GM19351 (cell line): Measurements from ENCODE around the gene IZUMO3.
"Not testable (repeated sequence)": the region's sequence is repeated elsewhere in the genome, so short reads cannot be mapped to it uniquely, and the experiment has no call there.

Source experiments
- ATAC-seq: cut with Tn5 transposase; IDR thresholded peaks from one replicate; pipeline ENCODE4 v1.9.1; 2021; ENCODE audit warnings: mild to moderate bottlenecking, moderate library complexity; ENCODE audit not compliant: unreplicated experiment

IZUMO3 gene

DNA sequence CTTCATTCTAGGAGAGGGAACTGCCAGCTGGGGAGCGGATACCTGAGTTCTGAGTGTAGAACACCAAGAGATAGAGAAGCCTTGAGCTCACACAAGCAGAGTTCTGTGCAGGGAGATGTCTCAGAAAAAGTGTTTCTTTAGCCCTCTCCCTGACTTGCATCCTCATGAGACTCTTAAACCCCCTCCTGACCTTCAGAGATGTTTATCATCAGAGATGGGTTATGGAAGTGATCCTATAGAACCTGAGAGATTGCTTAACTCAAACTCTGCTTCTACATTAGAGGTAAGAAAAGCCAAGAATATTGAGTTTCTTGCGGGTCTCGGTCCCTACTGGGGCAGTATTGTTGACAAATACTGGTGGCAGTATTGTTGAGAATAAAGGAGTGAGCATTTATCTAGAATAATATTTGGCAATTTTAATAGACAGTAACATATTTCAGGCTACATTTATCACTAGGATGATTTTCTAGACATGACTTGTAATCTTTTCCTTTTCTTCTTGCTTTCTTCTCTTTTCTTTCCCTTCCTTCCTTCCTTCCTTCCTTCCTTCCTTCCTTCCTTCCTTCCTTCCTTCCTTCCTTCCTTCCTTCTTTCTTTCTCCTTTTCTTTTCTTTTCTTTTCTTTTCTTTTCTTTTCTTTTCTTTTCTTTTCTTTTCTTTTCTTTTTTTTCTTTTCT lies at the start of gene IZUMO3:
TSS of gene IZUMO3 (minus strand) at position 51 of the 676 bp plus-strand sequence. CDS start 248 bp downstream, outside the sequence.
- ATAC-seq: no peak

DNA sequence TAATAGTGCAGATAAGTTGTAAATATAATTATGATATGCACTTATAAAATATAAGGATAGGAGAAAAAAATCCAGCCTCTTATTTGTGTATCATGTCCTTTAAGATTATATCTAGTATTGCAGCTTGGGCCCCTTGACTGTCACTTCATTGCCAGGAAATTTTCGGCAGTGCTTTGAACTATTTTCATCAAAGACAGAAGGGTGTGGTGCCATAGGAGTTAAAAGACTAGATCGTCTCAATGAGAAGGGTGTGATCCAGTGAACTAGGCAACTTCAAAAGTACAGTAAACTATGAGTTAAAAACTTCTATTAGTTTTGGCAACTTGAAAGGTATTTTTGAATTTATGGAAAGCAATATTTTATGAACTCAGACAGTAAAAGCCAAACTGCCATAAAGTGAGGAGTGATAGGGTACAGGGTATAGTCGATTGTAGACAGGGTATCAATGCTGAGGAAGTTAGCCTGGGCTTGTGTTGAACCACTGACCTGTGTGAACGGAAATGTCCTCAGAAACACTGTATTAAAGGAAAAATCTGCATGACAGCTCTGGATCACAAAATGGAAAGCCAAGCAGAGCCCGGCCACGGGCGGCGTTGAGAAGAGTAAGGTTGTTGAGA lies 48.6 kb upstream of the IZUMO3 start:
- ATAC-seq: no peak

DNA sequence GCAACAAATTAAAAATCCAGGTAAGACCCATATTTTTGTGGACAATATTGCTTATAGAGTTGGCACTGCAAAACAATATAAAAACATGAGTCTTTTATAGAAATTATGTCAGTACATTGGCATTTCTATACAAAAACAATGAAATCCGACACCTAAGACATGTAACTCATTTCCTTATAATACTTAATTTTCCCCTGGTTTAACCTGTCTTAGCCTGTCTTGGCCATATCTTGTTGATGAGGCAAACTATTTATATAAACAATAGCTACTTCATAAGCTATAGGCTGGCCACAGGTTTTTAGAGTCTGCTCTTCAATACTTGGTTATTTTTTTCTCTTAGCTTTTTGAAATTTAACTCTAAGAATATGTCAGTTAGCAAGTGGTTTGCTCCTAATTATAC lies 44.7 kb upstream of the IZUMO3 start:
- no peak for ATAC-seq

DNA sequence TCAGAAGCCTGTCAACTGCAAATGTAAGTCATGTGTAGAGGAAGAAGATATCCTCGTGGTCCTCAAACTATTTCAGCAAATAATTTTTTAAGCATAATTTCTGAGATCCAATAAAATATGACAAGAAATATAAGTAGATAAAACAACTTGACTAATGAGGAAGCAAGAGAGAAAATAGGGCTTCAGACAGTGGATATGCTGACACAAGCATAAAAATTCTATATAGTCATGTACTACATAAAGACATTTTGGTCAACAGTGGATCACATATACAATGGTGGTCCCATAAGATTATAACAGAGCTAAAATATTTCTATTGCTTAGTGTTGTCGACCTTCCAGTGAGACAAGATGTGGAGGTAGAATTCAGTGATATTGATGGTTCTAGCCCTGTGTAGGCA lies 42.2 kb upstream of the IZUMO3 start:
- ATAC-seq: no peak

GRCh38 chr9:24582146-24583126 lies 36.7 kb upstream of the IZUMO3 start:
- ATAC-seq: no peak

DNA sequence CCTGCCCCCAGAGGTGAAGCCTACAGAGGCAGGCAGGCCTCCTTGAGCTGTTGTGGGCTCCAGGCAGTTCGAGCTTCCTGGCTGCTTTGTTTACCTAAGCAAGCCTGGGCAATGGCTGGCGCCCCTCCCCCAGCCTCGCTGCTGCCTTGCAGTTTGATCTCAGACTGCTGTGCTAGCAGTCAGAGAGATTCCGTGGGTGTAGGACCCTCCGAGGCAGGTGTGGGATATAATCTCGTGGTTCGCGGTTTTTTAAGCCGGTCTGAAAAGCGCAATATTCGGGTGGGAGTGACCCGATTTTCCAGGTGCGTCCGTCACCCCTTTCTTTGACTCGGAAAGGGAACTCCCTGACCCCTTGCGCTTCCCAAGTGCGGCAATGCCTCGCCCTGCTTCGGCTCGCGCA lies 34.3 kb upstream of the IZUMO3 start:
- ATAC-seq: not testable (repeated sequence)

DNA sequence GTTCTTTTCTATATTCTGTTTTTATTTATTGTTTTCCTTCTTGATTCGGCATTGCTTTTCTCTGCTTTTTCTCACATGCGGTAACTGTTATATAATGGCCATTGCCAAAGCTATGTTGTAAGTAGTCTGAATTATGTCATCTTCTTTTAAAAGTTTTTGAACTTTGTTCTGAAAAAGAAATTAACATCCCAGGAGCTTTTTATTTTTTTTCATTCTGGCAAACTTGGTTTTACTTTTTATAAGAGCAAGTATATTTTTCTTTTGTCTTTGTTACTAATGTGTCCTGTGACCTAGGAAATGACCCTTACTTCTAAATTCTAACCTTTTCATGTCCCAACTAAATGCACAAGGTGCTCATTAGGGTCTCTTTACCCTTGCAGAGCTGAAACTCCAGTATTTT lies 26.7 kb upstream of the IZUMO3 start:
- ATAC-seq: no peak

GRCh38 chr9:24561957-24562356 lies 16.3 kb upstream of the IZUMO3 start:
- ATAC-seq: no peak

DNA sequence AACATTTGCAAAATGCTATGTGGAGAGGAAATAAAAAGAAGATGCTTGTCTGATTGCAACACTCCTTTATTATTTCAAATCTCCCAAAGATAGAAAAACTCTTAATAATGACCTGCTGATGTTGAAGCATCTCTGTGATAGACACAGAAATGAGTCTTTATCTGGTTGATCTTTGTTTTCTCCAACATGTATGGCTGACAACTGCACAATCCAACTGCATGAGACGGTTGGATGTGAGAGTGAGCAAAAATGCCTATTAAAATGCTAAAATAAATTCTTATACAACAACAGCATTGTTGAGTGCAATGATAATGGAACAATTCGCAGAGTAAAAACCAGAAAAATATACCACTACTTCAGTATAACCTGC lies 7.5 kb upstream of the IZUMO3 start:
- no peak for ATAC-seq

- no peak for ATAC-seq
These were observed 7.0 kb upstream of the IZUMO3 start for GRCh38 chr9:24552526-24553182.

- ATAC-seq: no peak
These were observed 412 bp downstream of the IZUMO3 start for GRCh38 chr9:24545285-24545684.

DNA sequence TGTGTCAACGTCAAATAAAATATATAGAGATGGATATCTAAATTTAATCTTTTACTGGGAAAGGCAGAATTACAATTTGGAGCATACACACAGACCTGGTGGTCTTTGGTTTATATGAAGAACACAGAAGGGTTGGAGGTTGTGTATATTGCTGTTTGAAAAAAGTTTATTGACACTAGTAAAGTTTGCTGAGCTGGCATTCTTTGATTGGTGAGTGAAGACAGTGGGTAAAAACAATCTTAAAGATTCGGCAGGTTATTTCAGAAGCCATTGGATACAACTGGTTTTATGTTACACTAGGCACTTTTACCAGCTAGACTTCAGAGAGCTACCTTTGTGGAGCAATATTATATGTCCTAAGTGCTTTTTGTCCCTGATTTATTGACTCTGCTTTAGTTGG lies 27.2 kb downstream of the IZUMO3 start:
- no peak for ATAC-seq

DNA sequence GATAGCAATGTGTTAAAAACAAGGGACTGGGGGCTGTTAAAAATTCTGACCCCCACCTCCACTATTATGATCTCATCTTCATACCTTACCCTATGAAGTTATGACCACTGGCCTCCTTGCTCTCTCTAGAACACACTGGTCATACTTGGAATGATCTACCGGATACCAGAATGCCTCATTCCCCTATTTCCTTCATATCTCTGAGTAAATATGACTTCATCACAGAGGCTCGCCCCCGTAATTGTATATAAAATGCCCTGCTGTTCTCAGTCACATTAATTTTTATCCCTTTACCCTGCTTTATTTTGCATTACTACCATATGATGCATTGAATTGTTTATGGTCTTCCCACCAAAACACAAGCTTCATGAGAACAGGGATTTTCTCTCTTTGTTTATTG lies 29.2 kb downstream of the IZUMO3 start:
- ATAC-seq: no peak

DNA sequence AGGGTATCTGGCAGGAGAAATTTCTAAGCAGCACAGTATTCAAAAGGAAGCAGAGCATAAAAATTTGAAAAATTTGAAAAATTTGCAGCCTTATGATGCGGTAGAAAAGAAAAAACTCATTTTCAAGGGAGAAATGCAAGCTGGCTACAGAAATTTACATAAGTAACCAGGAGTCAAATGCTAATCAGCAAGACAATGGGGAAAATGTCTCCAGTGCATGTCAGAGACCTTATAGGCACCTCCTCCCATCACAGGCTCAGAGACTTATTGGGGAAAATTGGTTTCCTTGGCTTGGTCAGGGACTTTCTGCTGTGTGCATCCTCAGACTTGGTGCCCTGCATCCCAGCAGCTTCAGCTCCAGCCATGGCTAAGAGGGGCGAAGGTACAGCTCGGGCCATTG lies 35.8 kb downstream of the IZUMO3 start:
- ATAC-seq: no peak

- ATAC-seq: no peak
These were observed 41.2 kb downstream of the IZUMO3 start for GRCh38 chr9:24504521-24504920.

- no peak for ATAC-seq
These were observed 43.3 kb downstream of the IZUMO3 start for GRCh38 chr9:24502206-24502937.

DNA sequence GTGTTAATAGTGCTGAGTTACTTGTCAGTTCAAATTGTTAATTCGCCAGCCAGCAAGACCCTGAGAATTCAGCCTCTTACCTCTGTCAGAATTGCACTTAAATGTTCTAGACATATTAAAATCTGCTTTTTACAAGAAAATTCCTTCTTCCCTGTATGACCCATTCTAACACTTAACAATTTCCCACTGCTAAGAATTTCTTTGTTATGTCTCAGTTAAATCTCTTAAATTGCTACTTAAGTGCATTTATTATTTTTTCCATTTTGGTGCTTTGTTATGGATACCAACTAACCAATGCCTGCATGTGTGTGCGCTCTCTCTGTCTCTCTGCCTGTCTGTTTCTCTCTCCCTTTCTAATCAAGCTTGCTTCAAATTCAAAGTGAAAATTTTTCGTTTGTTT lies 44.9 kb downstream of the IZUMO3 start:
- no peak for ATAC-seq

DNA sequence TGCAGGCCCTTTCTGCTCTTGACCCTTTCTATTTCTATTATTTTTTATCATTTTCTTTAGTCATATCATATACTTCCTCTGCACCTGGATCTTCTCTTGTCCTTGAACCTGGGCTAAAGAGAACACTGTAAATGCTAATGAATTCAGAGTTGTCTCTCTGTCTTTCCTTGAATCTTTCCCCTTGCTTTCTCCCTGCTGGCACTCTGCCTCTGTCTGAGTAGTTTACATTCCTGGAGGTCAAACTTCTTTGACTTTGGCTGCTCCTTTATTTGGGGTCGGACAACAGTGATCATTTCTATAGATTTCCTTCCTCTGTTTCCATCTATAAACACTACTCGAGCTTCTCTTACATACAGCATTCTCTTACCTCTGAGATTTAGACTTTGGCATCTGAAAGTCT lies 47.1 kb downstream of the IZUMO3 start:
- ATAC-seq: no peak

- no peak for ATAC-seq
These were observed 48.0 kb downstream of the IZUMO3 start for GRCh38 chr9:24497671-24498070.
